Tracheal epithelial cell (primary cell): Measurements from ENCODE around the gene L1CAM. TPM values are rescaled to one million over a fixed set of nuclear protein-coding genes. Genes with fewer than 3 reads are reported as not detected.

ENCODE experiments used
- total RNA-seq: library from RNA; depleted of rRNA; stranded (reverse); fragments of >200 nt; gene quantifications from 2 replicates; pipeline ENCODE4 v1.2.1, GENCODE V29; 2014

Gene L1CAM
- total RNA-seq = 0.85 and 20.7 TPM in 2 replicates

GRCh38 chrX:153885968-153886903 lies at the start of gene L1CAM:
Gene L1CAM (minus strand): TSS chrX:153886173. CDS start chrX:153875836, 10,337 bp downstream.

GRCh38 chrX:153934762-153935325 lies 48.9 kb upstream of the L1CAM start, which contains the start of gene NAA10:
Gene NAA10 (minus strand): TSS chrX:153935037. CDS start chrX:153934904, 133 bp downstream.

GRCh38 chrX:153925739-153926551 lies 40.0 kb upstream of the L1CAM start, which contains the start of gene ARHGAP4:
Gene ARHGAP4 (minus strand): TSS chrX:153926264. CDS start chrX:153926202, 62 bp downstream.

GRCh38 chrX:153903991-153904957 lies 18.3 kb upstream of the L1CAM start, which contains the start of gene AVPR2:
Gene AVPR2 (plus strand): TSS chrX:153904673. CDS start chrX:153905146, 473 bp downstream.

GRCh38 chrX:153829799-153830639 lies 56.0 kb downstream of the L1CAM start, which contains the start of gene PDZD4:
Gene PDZD4 (minus strand): TSS chrX:153830544. CDS start chrX:153830298, 246 bp downstream.

Other genes starting within 250 kb of the L1CAM start
- gene DUSP9, start 239.0 kb downstream of the L1CAM start, total RNA-seq = 1.5 and 1.7 TPM in 2 replicates
- 3.9 and 4.7 TPM in 2 replicates for gene PNCK, start 212.4 kb downstream of the L1CAM start, total RNA-seq
- gene SLC6A8, start 198.2 kb downstream of the L1CAM start, total RNA-seq = 41.4 and 44.8 TPM in 2 replicates
- gene BCAP31, start 161.8 kb downstream of the L1CAM start, total RNA-seq = 256 and 267 TPM in 2 replicates
- 3.4 and 3.9 TPM in 2 replicates for gene ABCD1, start 161.3 kb downstream of the L1CAM start, total RNA-seq
- 6.3 and 9.8 TPM in 2 replicates for gene PLXNB3, start 121.9 kb downstream of the L1CAM start, total RNA-seq
- under 0.01 and 0.43 TPM in 2 replicates for gene SRPK3, start 105.1 kb downstream of the L1CAM start, total RNA-seq
- gene IDH3G, start 91.8 kb downstream of the L1CAM start, total RNA-seq = 22.4 and 42.9 TPM in 2 replicates
- gene SSR4, start 91.5 kb downstream of the L1CAM start, total RNA-seq = 134 and 165 TPM in 2 replicates
- under 0.01 TPM in 1 of 2 replicates, not detected in the other for gene PDZD4, start 55.6 kb downstream of the L1CAM start, total RNA-seq
- gene AVPR2, start 18.5 kb upstream of the L1CAM start, total RNA-seq = 0.48 TPM in 1 of 2 replicates, not detected in the other
- 6.0 and 6.7 TPM in 2 replicates for gene ARHGAP4, start 40.1 kb upstream of the L1CAM start, total RNA-seq
- gene NAA10, start 48.9 kb upstream of the L1CAM start, total RNA-seq = 61.4 and 74.2 TPM in 2 replicates
- gene RENBP, start 58.5 kb upstream of the L1CAM start, total RNA-seq = 2.1 and 5.5 TPM in 2 replicates
- gene HCFC1, start 85.6 kb upstream of the L1CAM start, total RNA-seq = 9.4 and 13.2 TPM in 2 replicates
- gene TMEM187, start 86.6 kb upstream of the L1CAM start, total RNA-seq = 4.9 and 8.9 TPM in 2 replicates
- 108 and 113 TPM in 2 replicates for gene IRAK1, start 133.7 kb upstream of the L1CAM start, total RNA-seq
- 12.0 and 16.4 TPM in 2 replicates for gene MECP2, start 211.5 kb upstream of the L1CAM start, total RNA-seq